MCF 10A (cell line): Measurements from ENCODE around the gene MCC. TPM values are rescaled to one million over a fixed set of nuclear protein-coding genes. Genes with fewer than 3 reads are reported as not detected.

Experiments used
- BruUV-seq: library from RNA; stranded (reverse); fragments of 400-500 nt; replicated peaks from 2 replicates; lab custom pipeline; 2021; lab: Mats Ljungman, UMichigan
- CTCF ChIA-PET: fragments of 300-600 bp; sonication (Branson Sonifier 250); formaldehyde crosslinking; extraction: SDS; loops from one replicate; lab custom pipeline; 2021; ENCODE audit warnings: antibody characterized with exemption, inconsistent platforms; lab: Yijun Ruan, JAX
- POLR2A ChIA-PET: fragments of 300-600, 350-650 bp; sonication (Branson Sonifier 250); formaldehyde crosslinking; extraction: SDS; loops from one replicate; lab custom pipeline; 2020; ENCODE audit warnings: antibody characterized with exemption, inconsistent platforms; lab: Yijun Ruan, JAX
- DNase-seq: peaks from one replicate; pipeline ENCODE4 v3.0.0-alpha.2; 2018; ENCODE audit not compliant: unreplicated experiment
- H3K27ac Mint-ChIP-seq: one replicate; pipeline ENCODE4 v1.8.0; 2022; ENCODE audit warnings: mild to moderate bottlenecking, low read depth, mixed read lengths; ENCODE audit not compliant: unreplicated experiment
- H3K27me3 Mint-ChIP-seq: one replicate; pipeline ENCODE4 v1.8.0; 2022; ENCODE audit warnings: mixed read lengths; ENCODE audit not compliant: insufficient read depth, unreplicated experiment
- H3K36me3 Mint-ChIP-seq: one replicate; pipeline ENCODE4 v1.8.0; 2022; ENCODE audit warnings: mild to moderate bottlenecking, moderate library complexity, mixed read lengths; ENCODE audit not compliant: insufficient read depth, unreplicated experiment
- H3K4me1 Mint-ChIP-seq: one replicate; pipeline ENCODE4 v1.8.0; 2022; ENCODE audit warnings: mixed read lengths; ENCODE audit not compliant: insufficient read depth, unreplicated experiment
- H3K4me3 Mint-ChIP-seq: one replicate; pipeline ENCODE4 v1.8.0; 2022; ENCODE audit warnings: mild to moderate bottlenecking, moderate library complexity, mixed read lengths; ENCODE audit not compliant: unreplicated experiment
- H3K9me3 Mint-ChIP-seq: one replicate; pipeline ENCODE4 v1.8.0; 2022; ENCODE audit warnings: mixed read lengths; ENCODE audit not compliant: unreplicated experiment
- intact Hi-C: fragments of 100-400 bp; cut with micrococcal nuclease; formaldehyde crosslinking; loops from 2 replicates; pipeline ENCODE4 v1.14.1; 2022
- total RNA-seq: library from RNA; stranded (reverse); gene quantifications from 2 replicates; pipeline ENCODE4 v1.2.3, GENCODE V29; 2022
- TF ChIP-seq, protein P1 (sequence below): fragments of 200-600 bp; IDR thresholded peaks from one replicate; pipeline ENCODE4 v1.8.0; 2022; ENCODE audit warnings: antibody characterized with exemption, mild to moderate bottlenecking; ENCODE audit not compliant: unreplicated experiment

Gene MCC
- total RNA-seq, 1 experiment from 2014 or later: 25.3 TPM

GRCh38 chr5:113276001-113276400, 212.3 kb downstream of the MCC start:
- ChIA-PET POLR2A (interaction anchor here (0.6 to 2.0 kb wide), 3 partner anchors 12 to 140 kb away, joined by 3 to 7 read pairs (median 4); no protein-coding TSS in a partner anchor), CTCF (interaction anchor here (0.6 kb wide), 1 partner anchor 39 kb away, joined by 4 read pairs; no protein-coding TSS in a partner anchor)
- Mint-ChIP-seq H3K4me3 (no peak overlapping the region), H3K27me3 (no peaks in the 10 kb centered on the region), H3K27ac (no peak overlapping the region), H3K4me1 (peaks cover 6% of the 10 kb centered on the region), H3K9me3 (no peaks in the 10 kb centered on the region), H3K36me3 (peaks cover under 1% of the 10 kb centered on the region)
- intact Hi-C loops: no loop called here
- TF ChIP-seq, protein P1, sequence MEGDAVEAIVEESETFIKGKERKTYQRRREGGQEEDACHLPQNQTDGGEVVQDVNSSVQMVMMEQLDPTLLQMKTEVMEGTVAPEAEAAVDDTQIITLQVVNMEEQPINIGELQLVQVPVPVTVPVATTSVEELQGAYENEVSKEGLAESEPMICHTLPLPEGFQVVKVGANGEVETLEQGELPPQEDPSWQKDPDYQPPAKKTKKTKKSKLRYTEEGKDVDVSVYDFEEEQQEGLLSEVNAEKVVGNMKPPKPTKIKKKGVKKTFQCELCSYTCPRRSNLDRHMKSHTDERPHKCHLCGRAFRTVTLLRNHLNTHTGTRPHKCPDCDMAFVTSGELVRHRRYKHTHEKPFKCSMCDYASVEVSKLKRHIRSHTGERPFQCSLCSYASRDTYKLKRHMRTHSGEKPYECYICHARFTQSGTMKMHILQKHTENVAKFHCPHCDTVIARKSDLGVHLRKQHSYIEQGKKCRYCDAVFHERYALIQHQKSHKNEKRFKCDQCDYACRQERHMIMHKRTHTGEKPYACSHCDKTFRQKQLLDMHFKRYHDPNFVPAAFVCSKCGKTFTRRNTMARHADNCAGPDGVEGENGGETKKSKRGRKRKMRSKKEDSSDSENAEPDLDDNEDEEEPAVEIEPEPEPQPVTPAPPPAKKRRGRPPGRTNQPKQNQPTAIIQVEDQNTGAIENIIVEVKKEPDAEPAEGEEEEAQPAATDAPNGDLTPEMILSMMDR: no peak
- DNase-seq: no peak
- BruUV-seq: no TSS peak

- no TSS peak for BruUV-seq
- TF ChIP-seq, protein P1: no peak
- Mint-ChIP-seq H3K36me3 (no peaks in the 10 kb centered on the region), H3K27ac (no peak overlapping the region), H3K9me3 (no peaks in the 10 kb centered on the region), H3K4me3 (no peak overlapping the region), H3K4me1 (peaks cover 7% of the 10 kb centered on the region), H3K27me3 (no peaks in the 10 kb centered on the region)
- POLR2A ChIA-PET: interaction anchor here (1.2 to 2.0 kb wide), 3 partner anchors 11 to 70 kb away, joined by 3 to 7 read pairs (median 4); no protein-coding TSS in a partner anchor
- CTCF ChIA-PET: interaction anchor here (1.1 to 1.3 kb wide), 2 partner anchors 20 to 70 kb away, joined by 3 read pairs; no protein-coding TSS in a partner anchor
- intact Hi-C loops: no loop called here
- DNase-seq: no peak
These were observed 213.3 kb downstream of the MCC start for GRCh38 chr5:113274836-113275414.

GRCh38 chr5:113273948-113274347, 214.3 kb downstream of the MCC start:
- ChIA-PET POLR2A (interaction anchor here (1.2 kb wide), 1 partner anchor 20 kb away, joined by 3 read pairs; no protein-coding TSS in a partner anchor), CTCF (no interaction called here)
- Mint-ChIP-seq H3K36me3 (no peaks in the 10 kb centered on the region), H3K27me3 (no peaks in the 10 kb centered on the region), H3K4me3 (no peak overlapping the region), H3K9me3 (no peaks in the 10 kb centered on the region), H3K27ac (no peak overlapping the region), H3K4me1 (peaks cover 16% of the 10 kb centered on the region)
- intact Hi-C loops: no loop called here
- no TSS peak for BruUV-seq
- no peak for DNase-seq
- TF ChIP-seq, protein P1: no peak

DNA sequence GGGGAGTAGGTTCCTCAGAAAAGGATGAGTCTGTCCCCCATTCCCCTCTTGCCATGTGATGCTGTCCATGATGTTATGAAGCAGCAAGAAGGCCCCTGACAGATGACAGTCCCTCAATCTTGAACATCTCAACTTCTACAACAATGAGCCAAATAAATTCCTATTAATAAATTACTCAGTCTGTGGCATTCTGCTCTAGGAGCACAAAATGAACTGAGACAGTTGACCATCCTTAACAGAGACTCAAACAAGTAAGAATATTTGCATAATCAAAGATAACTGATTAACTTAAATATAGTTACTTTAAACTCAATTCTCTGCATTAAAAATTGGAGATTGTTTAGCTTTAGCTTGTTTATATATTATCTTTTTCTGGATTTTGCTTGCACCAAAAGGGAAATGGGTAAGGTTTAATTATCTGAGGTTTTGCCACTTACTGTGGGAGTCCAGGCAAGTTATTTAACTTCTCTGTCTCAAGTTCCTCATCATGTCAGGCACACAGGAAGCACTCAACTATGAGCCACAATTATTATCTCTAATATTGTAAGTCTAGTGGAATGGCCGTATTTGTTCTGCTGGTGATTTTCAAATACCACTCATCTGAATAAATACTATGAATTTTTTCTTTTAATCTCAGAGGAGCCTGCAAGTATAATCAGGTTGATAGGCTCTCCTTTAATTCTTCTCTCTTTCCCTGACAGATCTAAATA, 216.4 kb downstream of the MCC start:
- DNase-seq: no peak
- TF ChIP-seq, protein P1: no peak
- no TSS peak for BruUV-seq
- H3K27me3 Mint-ChIP-seq: no peaks in the 10 kb centered on the region
- H3K27ac Mint-ChIP-seq: no peak overlapping the region
- CTCF ChIA-PET: no interaction called here
- H3K4me1 Mint-ChIP-seq: peaks cover 29% of the 10 kb centered on the region
- H3K36me3 Mint-ChIP-seq: no peaks in the 10 kb centered on the region
- no peaks in the 10 kb centered on the region for H3K9me3 Mint-ChIP-seq
- H3K4me3 Mint-ChIP-seq: no peak overlapping the region
- intact Hi-C loops: no loop called here
- POLR2A ChIA-PET: interaction anchor here (0.7 kb wide), 1 partner anchor 36 kb away, joined by 3 read pairs; no protein-coding TSS in a partner anchor
